Measurements from ENCODE around the gene WIPF2.

WIPF2 gene

DNA sequence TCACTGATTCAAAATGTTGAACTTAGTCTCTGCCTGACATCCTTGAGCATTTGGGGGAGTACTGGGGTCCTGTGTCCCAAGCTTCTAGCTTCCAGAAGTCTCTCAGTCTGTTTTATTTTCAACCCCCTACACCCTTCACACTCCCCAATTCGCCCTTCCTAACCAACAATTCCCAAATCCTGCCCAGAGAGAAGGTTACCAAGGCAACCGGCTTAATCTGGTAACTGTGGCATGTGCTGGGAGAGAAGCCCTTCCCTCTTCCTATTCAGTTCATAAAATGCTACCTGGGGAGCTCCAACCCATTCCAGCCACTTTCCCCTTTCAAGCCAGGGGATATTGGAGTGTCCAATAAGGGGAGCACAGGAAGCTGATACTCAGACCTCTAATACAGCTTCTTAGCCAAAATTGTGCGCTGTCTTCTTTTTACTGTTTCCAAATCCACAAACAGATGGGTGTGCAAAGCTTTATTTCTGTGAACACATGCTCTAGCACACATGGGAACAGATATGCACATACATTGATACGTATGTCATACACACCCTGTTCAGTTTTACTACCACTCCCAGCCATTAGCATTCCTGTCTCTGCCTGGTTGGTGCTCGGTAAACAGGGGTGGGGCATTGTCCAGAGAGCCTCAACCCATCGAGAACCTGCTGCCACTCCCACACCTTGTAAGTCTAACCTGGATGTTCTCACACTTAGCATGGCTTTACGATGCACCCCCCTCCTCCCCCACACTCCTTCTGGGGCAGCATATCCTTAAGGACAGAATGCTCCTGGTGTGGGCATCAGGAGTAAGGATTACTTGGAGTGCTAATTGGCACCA lies 43.0 kb upstream of the WIPF2 start:
- no peak for DNase-seq (ENCODE audit: low read depth)
- TF ChIP-seq, protein P1, sequence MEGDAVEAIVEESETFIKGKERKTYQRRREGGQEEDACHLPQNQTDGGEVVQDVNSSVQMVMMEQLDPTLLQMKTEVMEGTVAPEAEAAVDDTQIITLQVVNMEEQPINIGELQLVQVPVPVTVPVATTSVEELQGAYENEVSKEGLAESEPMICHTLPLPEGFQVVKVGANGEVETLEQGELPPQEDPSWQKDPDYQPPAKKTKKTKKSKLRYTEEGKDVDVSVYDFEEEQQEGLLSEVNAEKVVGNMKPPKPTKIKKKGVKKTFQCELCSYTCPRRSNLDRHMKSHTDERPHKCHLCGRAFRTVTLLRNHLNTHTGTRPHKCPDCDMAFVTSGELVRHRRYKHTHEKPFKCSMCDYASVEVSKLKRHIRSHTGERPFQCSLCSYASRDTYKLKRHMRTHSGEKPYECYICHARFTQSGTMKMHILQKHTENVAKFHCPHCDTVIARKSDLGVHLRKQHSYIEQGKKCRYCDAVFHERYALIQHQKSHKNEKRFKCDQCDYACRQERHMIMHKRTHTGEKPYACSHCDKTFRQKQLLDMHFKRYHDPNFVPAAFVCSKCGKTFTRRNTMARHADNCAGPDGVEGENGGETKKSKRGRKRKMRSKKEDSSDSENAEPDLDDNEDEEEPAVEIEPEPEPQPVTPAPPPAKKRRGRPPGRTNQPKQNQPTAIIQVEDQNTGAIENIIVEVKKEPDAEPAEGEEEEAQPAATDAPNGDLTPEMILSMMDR (IDR thresholded peaks at IDR 0.05; ENCODE audit: control insufficient read depth, insufficient read depth, low read depth, low read length, missing control alignments), result no peak
- no peak overlapping the region for H3K4me3 ChIP-seq (ENCODE audit: control insufficient read depth, low read depth, low read length)

GRCh38 chr17:40176754-40177110 lies 42.4 kb upstream of the WIPF2 start:
- DNase-seq (ENCODE audit: low read depth), result no peak
- TF ChIP-seq, protein P1 (IDR thresholded peaks at IDR 0.05; ENCODE audit: control insufficient read depth, insufficient read depth, low read depth, low read length, missing control alignments), result no peak
- H3K4me3 ChIP-seq (ENCODE audit: control insufficient read depth, low read depth, low read length), result no peak overlapping the region

DNA sequence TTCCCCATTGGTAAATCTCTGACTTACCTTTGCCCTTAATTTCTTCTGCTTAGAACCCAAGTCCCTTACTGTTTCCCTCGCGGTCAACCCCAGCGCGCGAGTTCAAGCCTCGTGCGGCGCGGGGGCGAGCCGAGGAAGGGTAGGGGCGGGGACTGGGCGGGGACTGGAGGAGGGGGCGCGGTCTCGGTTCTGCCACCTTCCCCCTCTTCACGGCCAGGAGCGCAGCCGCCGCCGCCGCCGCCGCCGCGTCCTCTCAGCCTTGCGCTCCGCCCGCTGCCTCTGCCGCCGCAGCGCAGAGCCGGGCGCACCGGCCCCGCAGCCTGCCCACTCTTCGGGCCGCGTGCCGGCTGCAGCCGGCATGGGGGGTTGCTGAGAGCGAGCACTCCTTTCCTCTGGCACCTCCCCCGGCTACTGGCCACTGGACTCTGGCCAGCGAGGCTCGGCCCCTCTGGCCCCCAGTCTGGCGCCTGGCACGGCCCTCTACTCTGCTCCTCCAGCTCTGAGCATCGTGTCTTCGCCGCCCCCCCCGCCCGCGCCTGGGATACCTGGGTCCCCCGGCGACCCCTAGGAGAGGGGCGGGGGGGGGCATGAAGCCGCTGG lies 41.7 kb upstream of the WIPF2 start, which contains the start of gene RAPGEFL1:
Gene RAPGEFL1, plus strand, starts transcription at position 196 of the 600 bp plus-strand sequence. Its CDS starts 392 bp downstream, at position 588.
- TF ChIP-seq, protein P1 (IDR thresholded peaks at IDR 0.05; ENCODE audit: control insufficient read depth, insufficient read depth, low read depth, low read length, missing control alignments), result no peak
- H3K4me3 ChIP-seq (ENCODE audit: control insufficient read depth, low read depth, low read length), result peak within 1 kb of the TSS; percentile 40
- DNase-seq (ENCODE audit: low read depth), result no peak

GRCh38 chr17:40178021-40178601 lies 41.0 kb upstream of the WIPF2 start:
- no peak for DNase-seq (ENCODE audit: low read depth)
- H3K4me3 ChIP-seq (ENCODE audit: control insufficient read depth, low read depth, low read length), result no peak overlapping the region
- TF ChIP-seq, protein P1 (IDR thresholded peaks at IDR 0.05; ENCODE audit: control insufficient read depth, insufficient read depth, low read depth, low read length, missing control alignments), result no peak

- no peak for DNase-seq (ENCODE audit: low read depth)
- H3K4me3 ChIP-seq (ENCODE audit: control insufficient read depth, low read depth, low read length), result no peak overlapping the region
- TF ChIP-seq, protein P1 (IDR thresholded peaks at IDR 0.05; ENCODE audit: control insufficient read depth, insufficient read depth, low read depth, low read length, missing control alignments), result no peak
Measured at GRCh38 chr17:40178660-40179059, 40.4 kb upstream of the WIPF2 start.

DNA sequence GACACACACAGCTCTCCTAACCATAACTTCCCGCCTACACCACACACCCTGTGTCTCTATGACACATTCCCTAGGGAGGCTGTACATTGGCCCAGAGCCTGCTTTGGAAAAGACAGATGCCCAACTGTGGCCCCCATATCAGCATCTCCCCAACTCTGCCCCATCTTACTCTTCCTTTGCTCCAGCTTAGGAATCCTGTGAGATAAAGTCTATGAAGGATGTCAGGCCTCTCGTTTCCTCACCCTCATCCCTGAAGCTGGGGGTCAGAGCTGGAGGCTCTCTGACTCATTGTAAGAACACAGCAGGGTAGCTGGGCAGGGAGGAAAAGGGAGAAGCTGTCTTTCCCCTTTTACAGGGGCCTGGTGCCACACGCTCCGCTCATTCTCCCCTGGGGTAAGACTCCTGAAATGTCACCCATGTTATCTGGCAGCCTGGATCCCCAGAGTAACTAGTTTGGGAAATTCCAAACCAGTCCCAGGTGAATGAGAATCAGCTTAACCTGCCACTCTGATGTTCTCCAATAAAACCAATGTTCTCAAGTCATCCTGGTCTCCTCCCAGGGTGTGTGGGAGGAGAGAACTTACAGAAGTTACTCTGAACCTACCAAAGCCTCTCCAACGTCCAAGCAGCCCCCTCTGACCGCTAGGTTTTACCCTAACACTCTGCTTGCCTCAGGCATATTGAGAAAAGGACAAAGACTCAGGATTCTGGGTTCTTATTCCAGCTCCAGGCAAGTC lies 39.0 kb upstream of the WIPF2 start:
- no peak for DNase-seq (ENCODE audit: low read depth)
- TF ChIP-seq, protein P1 (IDR thresholded peaks at IDR 0.05; ENCODE audit: control insufficient read depth, insufficient read depth, low read depth, low read length, missing control alignments), result no peak
- no peak overlapping the region for H3K4me3 ChIP-seq (ENCODE audit: control insufficient read depth, low read depth, low read length)
